Osteoblast (primary cell): ENCODE measurements around the gene CEP350. TPM values are rescaled to one million over a fixed set of nuclear protein-coding genes. Genes with fewer than 3 reads are reported as not detected.

ENCODE experiments used
- DNase-seq: peaks from one replicate; pipeline ENCODE4 v3.0.0; 2011; ENCODE audit warnings: low spot score, mixed read lengths; ENCODE audit not compliant: insufficient read length; ENCODE audit errors: missing footprints
- H2AFZ ChIP-seq: 2 replicates; pipeline ENCODE4 v1.6.0; 2011; ENCODE audit warnings: mild to moderate bottlenecking, low read length
- H3K27ac ChIP-seq: 2 replicates; pipeline ENCODE4 v1.5.1; 2011; ENCODE audit warnings: mild to moderate bottlenecking, low read depth, low read length, moderate library complexity
- H3K27me3 ChIP-seq: 2 replicates; pipeline ENCODE4 v1.6.0; 2012; ENCODE audit warnings: mild to moderate bottlenecking, control low read depth, inconsistent platforms, low read length, moderate library complexity; ENCODE audit not compliant: insufficient read depth
- H3K36me3 ChIP-seq: 2 replicates; pipeline ENCODE4 v1.5.1; 2011; ENCODE audit warnings: mild to moderate bottlenecking, low read length, control low read depth, moderate library complexity; ENCODE audit not compliant: insufficient read depth
- H3K4me1 ChIP-seq: 2 replicates; pipeline ENCODE4 v1.5.1; 2011; ENCODE audit warnings: mild to moderate bottlenecking, low read length, control low read depth, moderate library complexity; ENCODE audit not compliant: insufficient read depth
- H3K4me2 ChIP-seq: 2 replicates; pipeline ENCODE4 v1.6.0; 2011; ENCODE audit warnings: mild to moderate bottlenecking, low read length; ENCODE audit not compliant: insufficient read depth
- H3K4me3 ChIP-seq: fragments of 200-600 bp; sonication (generic); 3 replicates; pipeline ENCODE4 v1.5.1; 2012; ENCODE audit warnings: mild to moderate bottlenecking, low read length, inconsistent platforms; ENCODE audit not compliant: insufficient read depth
- H3K79me2 ChIP-seq: 2 replicates; pipeline ENCODE4 v1.6.0; 2012; ENCODE audit warnings: mild to moderate bottlenecking, low read length, control low read depth, inconsistent platforms; ENCODE audit not compliant: insufficient read depth
- H3K9me3 ChIP-seq: 2 replicates; pipeline ENCODE4 v1.5.1; 2011; ENCODE audit warnings: low read depth, low read length, control low read depth
- H4K20me1 ChIP-seq: 2 replicates; pipeline ENCODE4 v1.6.0; 2012; ENCODE audit warnings: mild to moderate bottlenecking, low read length, control low read depth; ENCODE audit not compliant: insufficient read depth
- total RNA-seq: library from RNA; depleted of rRNA; stranded (reverse); fragments of >200 nt; gene quantifications from 2 replicates; pipeline ENCODE4 v1.2.3, GENCODE V29; 2012
- TF ChIP-seq, protein P1 (sequence below): IDR thresholded peaks from 2 replicates; pipeline ENCODE4 v1.5.1; 2011; ENCODE audit warnings: mild to moderate bottlenecking, low read depth, low read length, moderate library complexity; ENCODE audit errors: extremely low read depth

The CEP350 gene
- total RNA-seq, 1 donor = 82.2 TPM

DNA sequence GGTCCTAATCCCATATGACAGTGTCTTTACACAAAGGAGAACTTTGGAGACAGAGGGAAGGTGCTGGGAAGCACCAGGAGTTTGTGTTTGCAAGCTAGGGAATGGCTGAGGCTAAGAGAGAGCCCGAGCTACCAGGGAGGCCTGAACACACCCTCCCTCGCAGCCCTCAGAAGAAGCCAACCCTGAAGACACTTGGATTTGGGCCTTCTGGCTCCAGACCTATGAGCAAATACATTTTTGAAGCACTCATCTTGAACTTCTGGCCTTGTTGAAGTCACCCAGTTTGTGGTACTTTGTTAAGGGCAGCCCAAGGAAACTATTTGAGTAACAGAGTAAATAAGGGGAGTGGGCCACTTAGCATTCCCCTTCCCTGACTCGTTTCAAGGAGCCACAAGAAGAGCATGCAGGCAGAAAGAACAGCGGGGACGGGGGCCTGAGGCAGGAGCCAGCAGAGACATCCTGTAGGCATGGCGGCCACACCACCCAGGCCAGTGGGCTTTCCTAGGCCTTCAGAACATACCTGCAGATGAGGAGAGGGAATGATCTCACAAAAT is 186.8 kb downstream of the CEP350 start:
- Histone ChIP-seq H3K4me2 (no peak overlapping the region), H3K4me3 (no peak overlapping the region), H3K27ac (no peak overlapping the region), H3K27me3 (no peaks in the 10 kb centered on the region), H3K79me2 (no peaks in the 10 kb centered on the region), H3K9me3 (no peaks in the 10 kb centered on the region), H3K4me1 (no peaks in the 10 kb centered on the region), H2AFZ (peak overlapping the region; percentile 63), H3K36me3 (no peaks in the 10 kb centered on the region), H4K20me1 (no peaks in the 10 kb centered on the region)
- TF ChIP-seq, protein P1, sequence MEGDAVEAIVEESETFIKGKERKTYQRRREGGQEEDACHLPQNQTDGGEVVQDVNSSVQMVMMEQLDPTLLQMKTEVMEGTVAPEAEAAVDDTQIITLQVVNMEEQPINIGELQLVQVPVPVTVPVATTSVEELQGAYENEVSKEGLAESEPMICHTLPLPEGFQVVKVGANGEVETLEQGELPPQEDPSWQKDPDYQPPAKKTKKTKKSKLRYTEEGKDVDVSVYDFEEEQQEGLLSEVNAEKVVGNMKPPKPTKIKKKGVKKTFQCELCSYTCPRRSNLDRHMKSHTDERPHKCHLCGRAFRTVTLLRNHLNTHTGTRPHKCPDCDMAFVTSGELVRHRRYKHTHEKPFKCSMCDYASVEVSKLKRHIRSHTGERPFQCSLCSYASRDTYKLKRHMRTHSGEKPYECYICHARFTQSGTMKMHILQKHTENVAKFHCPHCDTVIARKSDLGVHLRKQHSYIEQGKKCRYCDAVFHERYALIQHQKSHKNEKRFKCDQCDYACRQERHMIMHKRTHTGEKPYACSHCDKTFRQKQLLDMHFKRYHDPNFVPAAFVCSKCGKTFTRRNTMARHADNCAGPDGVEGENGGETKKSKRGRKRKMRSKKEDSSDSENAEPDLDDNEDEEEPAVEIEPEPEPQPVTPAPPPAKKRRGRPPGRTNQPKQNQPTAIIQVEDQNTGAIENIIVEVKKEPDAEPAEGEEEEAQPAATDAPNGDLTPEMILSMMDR = no peak
- no peak for DNase-seq

DNA sequence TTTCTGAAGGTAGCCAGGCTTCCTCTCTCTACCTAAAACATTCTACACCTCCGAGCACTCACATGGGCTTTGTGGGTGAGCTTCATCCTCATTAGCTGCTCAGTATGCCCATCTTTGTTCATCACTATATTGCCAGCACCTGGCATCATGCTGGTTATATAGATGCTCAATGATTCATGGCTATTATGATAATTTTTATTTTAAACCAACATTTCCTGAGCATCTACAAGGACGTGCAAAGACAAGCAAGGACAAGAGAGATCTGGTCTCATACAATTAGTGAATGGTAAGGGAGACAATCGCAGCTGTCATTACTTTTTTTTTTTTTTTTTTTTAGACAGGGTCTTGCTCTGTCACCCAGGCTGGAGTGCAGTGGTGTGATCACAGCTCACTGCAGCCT is 188.7 kb downstream of the CEP350 start:
- Histone ChIP-seq H3K27ac (no peak overlapping the region), H3K4me2 (no peak overlapping the region), H3K36me3 (no peaks in the 10 kb centered on the region), H3K27me3 (no peaks in the 10 kb centered on the region), H3K9me3 (no peaks in the 10 kb centered on the region), H3K4me1 (no peaks in the 10 kb centered on the region), H4K20me1 (no peaks in the 10 kb centered on the region), H2AFZ (no peak overlapping the region), H3K79me2 (no peaks in the 10 kb centered on the region), H3K4me3 (no peak overlapping the region)
- TF ChIP-seq, protein P1 = no peak
- no peak for DNase-seq

DNA sequence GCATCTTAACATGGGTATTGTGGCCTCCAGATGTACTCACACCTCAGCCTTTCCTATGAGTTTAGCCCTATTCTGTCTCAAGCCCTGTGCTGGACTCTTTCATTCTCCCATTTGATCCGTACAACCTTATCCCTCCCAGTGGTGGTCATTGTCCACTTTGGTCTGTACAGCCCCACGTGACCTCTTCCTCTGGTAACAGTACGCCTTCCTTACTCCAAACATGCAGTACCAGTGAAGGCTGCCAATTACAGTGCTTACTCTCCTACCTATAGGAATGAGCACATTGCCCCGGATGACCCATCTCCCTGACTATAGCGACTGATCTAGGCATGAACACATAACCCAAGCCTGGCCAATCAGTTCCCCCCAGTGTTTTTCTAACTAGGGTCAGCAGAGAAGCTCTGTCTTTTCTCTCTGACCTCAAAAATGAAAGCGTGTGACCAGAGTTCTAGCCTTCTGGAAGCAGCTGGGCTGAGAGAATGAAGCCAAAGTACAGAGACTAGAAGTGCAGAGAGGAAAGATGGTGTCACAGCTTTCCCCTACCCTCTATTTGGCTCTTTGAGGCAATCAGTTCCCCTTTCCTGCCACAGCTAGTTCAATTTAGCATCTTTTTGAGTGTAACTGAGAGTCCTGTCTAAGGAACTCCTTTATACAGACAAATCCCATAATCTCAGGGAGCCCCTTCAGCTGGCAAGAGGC is 190.2 kb downstream of the CEP350 start:
- no peaks in the 10 kb centered on the region for H3K4me1 ChIP-seq
- TF ChIP-seq, protein P1 = no peak
- H4K20me1 ChIP-seq = no peaks in the 10 kb centered on the region
- H2AFZ ChIP-seq = peak overlapping the region; percentile 52
- no peaks in the 10 kb centered on the region for H3K9me3 ChIP-seq
- no peaks in the 10 kb centered on the region for H3K27me3 ChIP-seq
- DNase-seq = peak; percentile 46
- H3K4me3 ChIP-seq = no peak overlapping the region
- no peaks in the 10 kb centered on the region for H3K79me2 ChIP-seq
- no peaks in the 10 kb centered on the region for H3K36me3 ChIP-seq
- H3K4me2 ChIP-seq = no peak overlapping the region
- H3K27ac ChIP-seq = no peak overlapping the region

DNA sequence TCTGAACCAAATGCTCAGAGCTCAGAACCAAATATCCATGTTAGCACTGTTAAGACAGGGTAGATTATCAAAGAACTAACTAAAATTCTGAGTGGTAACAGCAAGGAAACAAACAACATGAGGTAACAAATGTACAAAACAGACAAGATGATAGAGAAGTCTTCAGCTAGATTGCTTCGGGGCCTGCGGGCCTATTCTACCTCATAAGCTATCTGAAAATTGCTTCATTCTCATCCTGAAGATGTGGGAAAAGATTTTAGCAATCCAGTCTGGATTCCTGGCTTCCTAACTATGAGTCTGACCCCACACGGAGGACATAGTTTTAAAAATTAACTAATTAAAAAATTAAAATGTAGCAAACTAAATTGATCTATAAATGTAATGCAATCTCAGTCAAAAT is 190.8 kb downstream of the CEP350 start:
- no peak overlapping the region for H3K4me3 ChIP-seq
- H4K20me1 ChIP-seq = no peaks in the 10 kb centered on the region
- H3K27me3 ChIP-seq = no peaks in the 10 kb centered on the region
- H3K4me1 ChIP-seq = no peaks in the 10 kb centered on the region
- H3K27ac ChIP-seq = no peak overlapping the region
- peak; percentile 36 for DNase-seq
- no peak overlapping the region for H3K4me2 ChIP-seq
- H3K9me3 ChIP-seq = no peaks in the 10 kb centered on the region
- no peaks in the 10 kb centered on the region for H3K79me2 ChIP-seq
- peak overlapping the region; percentile 52 for H2AFZ ChIP-seq
- TF ChIP-seq, protein P1 = no peak
- H3K36me3 ChIP-seq = no peaks in the 10 kb centered on the region
